ENCODE measurements around the gene ZNF106. TPM values are rescaled to one million over a fixed set of nuclear protein-coding genes. Genes with fewer than 3 reads are reported as not detected.

ZNF106 gene
- total RNA-seq, 1 experiment from 2014 or later, result 28.5 TPM

Other genes starting within 250 kb of the ZNF106 start
- gene GANC, start 217.9 kb downstream of the ZNF106 start, total RNA-seq (2021; ENCODE audit: unreplicated experiment), result 13.1 TPM
- 44.0 TPM for gene TMEM87A, start 217.7 kb downstream of the ZNF106 start, total RNA-seq (2021; ENCODE audit: unreplicated experiment)
- 1.8 TPM for gene CAPN3, start 131.6 kb downstream of the ZNF106 start, total RNA-seq (2021; ENCODE audit: unreplicated experiment)
- gene SNAP23, start 4.5 kb upstream of the ZNF106 start, total RNA-seq (2021; ENCODE audit: unreplicated experiment), result 31.2 TPM
- 16.6 TPM for gene LRRC57, start 57.7 kb upstream of the ZNF106 start, total RNA-seq (2021; ENCODE audit: unreplicated experiment)
- gene HAUS2, start 57.7 kb upstream of the ZNF106 start, total RNA-seq (2021; ENCODE audit: unreplicated experiment), result 39.8 TPM
- 5.0 TPM for gene STARD9, start 84.5 kb upstream of the ZNF106 start, total RNA-seq (2021; ENCODE audit: unreplicated experiment)
- gene CDAN1, start 246.0 kb upstream of the ZNF106 start, total RNA-seq (2021; ENCODE audit: unreplicated experiment), result 22.4 TPM